Gastrocnemius medialis (tissue), 4 donors: ENCODE results near the gene CLEC1B. TPM values are rescaled to one million over a fixed set of nuclear protein-coding genes. Genes with fewer than 3 reads are reported as not detected.

Experiments used
- ATAC-seq, 2 donors: fragments of 150-250 bp; one replicate each; pipeline ENCODE4 v1.9.1; 2016
- DNase-seq, 2 donors: peaks; one replicate each; pipeline ENCODE4 v3.0.0-alpha.2; 2019
- H3K27ac ChIP-seq, 4 donors: fragments of 200-600 bp; sonication (generic); 1 replicate in 1 of 4; 2 replicates in 3 of 4; pipeline ENCODE4 v1.5.1; 2016 to 2018; ENCODE audit warnings: mild to moderate bottlenecking in 2 of 4, moderate library complexity in 1 of 4
- H3K27me3 ChIP-seq, 3 donors: fragments of 200-600 bp; sonication (generic) in 2 of 3; 1 replicate in 1 of 3; 2 replicates in 2 of 3; pipeline versions ENCODE4 v1.5.1 to v1.6.0; 2016 to 2019; ENCODE audit warnings: mild to moderate bottlenecking in 1 of 3, moderate library complexity in 1 of 3
- H3K36me3 ChIP-seq, 2 donors: fragments of 200-600 bp; sonication (generic) in 1 of 2; one replicate each; pipeline ENCODE4 v1.5.1; 2017 to 2018
- H3K4me1 ChIP-seq, 2 donors: fragments of 200-600 bp; sonication (generic) in 1 of 2; one replicate each; pipeline ENCODE4 v1.5.1; 2016 to 2017; ENCODE audit warnings: mild to moderate bottlenecking in 2 of 2
- H3K4me3 ChIP-seq, 4 donors: fragments of 200-600 bp; sonication (generic) in 3 of 4; 1 replicate in 1 of 4; 2 replicates in 3 of 4; pipeline ENCODE4 v1.5.1; 2016 to 2019; ENCODE audit warnings: mild to moderate bottlenecking in 2 of 4
- H3K9me3 ChIP-seq, 3 donors: fragments of 200-600 bp; sonication (generic) in 2 of 3; 1 replicate in 1 of 3; 2 replicates in 2 of 3; pipeline ENCODE4 v1.5.1; 2016 to 2019
- CTCF ChIP-seq, 5 experiments: fragments of 450-650 bp in 3 of 5; fragments of 200-600 bp in 2 of 5; sonication (generic) in 2 of 5; IDR thresholded peaks in 4 of 5; conservative IDR thresholded peaks in 1 of 5; 1 replicate in 4 of 5; 2 replicates in 1 of 5; pipeline ENCODE4 v1.5.1; 2016 to 2019; ENCODE audit warnings: antibody characterized with exemption in 5 of 5, mild to moderate bottlenecking in 3 of 5, moderate library complexity in 3 of 5
- POLR2A ChIP-seq, 2 donors: fragments of 450-650 bp; IDR thresholded peaks; one replicate each; pipeline ENCODE4 v1.6.1; 2017; ENCODE audit warnings: antibody characterized with exemption in 2 of 2, mild to moderate bottlenecking in 2 of 2, moderate library complexity in 2 of 2
- in situ Hi-C, 4 donors: fragments of 200-750 bp; cut with MboI; loops; one replicate each; pipeline versions ENCODE4 v1.15.0 to v1.8.0; 2017; ENCODE audit warnings: low sequenced_read_pairs in 4 of 4
- intact Hi-C: fragments of 100-400 bp; cut with DNase I; formaldehyde crosslinking; loops from one replicate; pipeline ENCODE4 v1.15.1; 2023; ENCODE audit warnings: low total_unique reads
- total RNA-seq, 4 donors: library from RNA; depleted of rRNA; stranded (reverse); fragments of >200 nt; gene quantifications; one replicate each; pipeline versions ENCODE4 v1.1.0 to v1.2.3, GENCODE V29; 2016

CLEC1B gene
- total RNA-seq, 4 donors from 2014 or later, result 0.53 TPM; not detected in 3

- no peaks in the 10 kb centered on the region for H3K27me3 ChIP-seq
- intact Hi-C loops (loop anchor here (5.0 kb wide), 1 partner anchor 111 kb away; no protein-coding TSS in a partner anchor), in situ Hi-C loops (loop anchor here in 3 of 4 donors (5.0 to 25.0 kb wide), 3 partner anchors 96 to 106 kb away; partner anchors contain the start of gene CLEC7A (in 2 of the 3))
- DNase-seq, result no peak
- ATAC-seq, result no peak
- no peak overlapping the region for H3K27ac ChIP-seq
- no peaks in the 10 kb centered on the region for H3K4me1 ChIP-seq
- H3K9me3 ChIP-seq, result no peaks in the 10 kb centered on the region
- H3K36me3 ChIP-seq, result no peaks in the 10 kb centered on the region
- no peak overlapping the region for H3K4me3 ChIP-seq
- TF ChIP-seq CTCF (IDR thresholded peaks at IDR 0.05 in 4 of 5, conservative IDR thresholded peaks at IDR 0.05 in 1 of 5) (no peak), POLR2A (IDR thresholded peaks at IDR 0.05) (no peak)
Measured at GRCh38 chr12:10031771-10032175, 32.9 kb upstream of the CLEC1B start.

DNA sequence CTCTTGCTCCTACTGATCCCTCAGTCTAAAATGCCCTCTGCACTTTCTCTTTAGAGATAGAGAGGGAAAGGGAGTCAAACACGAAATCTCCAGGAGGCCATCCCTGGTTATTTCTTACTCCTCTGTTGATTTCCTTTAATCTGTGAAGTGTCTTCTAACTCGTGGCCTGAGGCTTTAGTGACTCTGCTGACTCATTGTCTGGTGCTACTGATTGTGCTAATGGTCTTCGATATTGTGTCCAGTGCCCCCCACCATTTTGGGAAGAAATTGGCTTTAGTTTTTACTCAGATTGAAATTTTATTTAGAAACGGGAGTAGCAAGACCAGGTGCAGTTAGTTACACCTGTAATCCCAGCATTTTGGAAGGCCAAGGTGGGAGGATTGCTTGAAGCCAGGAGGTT, 32.4 kb upstream of the CLEC1B start:
- TF ChIP-seq POLR2A (IDR thresholded peaks at IDR 0.05) (no peak), CTCF (IDR thresholded peaks at IDR 0.05 in 4 of 5, conservative IDR thresholded peaks at IDR 0.05 in 1 of 5) (no peak)
- in situ Hi-C loops (loop anchor here in 3 of 4 donors (5.0 to 25.0 kb wide), 3 partner anchors 96 to 106 kb away; partner anchors contain the start of gene CLEC7A (in 2 of the 3)), intact Hi-C loops (loop anchor here (5.0 kb wide), 1 partner anchor 111 kb away; no protein-coding TSS in a partner anchor)
- Histone ChIP-seq H3K36me3 (no peaks in the 10 kb centered on the region), H3K9me3 (no peaks in the 10 kb centered on the region), H3K27ac (no peak overlapping the region), H3K4me1 (no peaks in the 10 kb centered on the region), H3K4me3 (no peak overlapping the region), H3K27me3 (no peaks in the 10 kb centered on the region)
- no peak for ATAC-seq
- DNase-seq, result no peak

DNA sequence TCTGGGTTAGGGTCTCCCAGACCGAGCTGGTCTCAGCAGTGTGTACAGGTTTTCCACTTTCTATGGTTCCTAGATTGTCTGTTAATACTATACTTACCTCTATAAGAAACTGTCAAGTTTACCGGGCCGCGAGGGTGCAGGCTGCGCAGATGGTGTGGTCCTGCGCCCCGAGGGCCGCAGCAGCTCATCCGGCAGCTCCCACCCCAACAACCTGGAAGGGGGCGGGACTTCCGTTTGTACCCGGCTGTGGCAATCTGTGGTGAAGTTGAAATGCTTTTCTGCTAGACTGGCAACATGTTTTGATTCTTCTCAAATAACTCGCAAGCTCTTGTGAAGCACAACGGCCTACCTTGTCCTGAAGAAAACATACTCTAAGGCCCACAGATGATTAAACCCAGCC, 31.5 kb upstream of the CLEC1B start, which contains the start of gene CLEC9A:
Gene CLEC9A, plus strand, starts transcription at position 237 of the 400 bp plus-strand sequence. CDS start 22,006 bp downstream, outside the sequence.
- Histone ChIP-seq H3K36me3 (no peaks in the 10 kb centered on the region), H3K4me1 (no peaks in the 10 kb centered on the region), H3K9me3 (no peaks in the 10 kb centered on the region), H3K4me3 (no peak within 1 kb of the TSS), H3K27ac (no peak within 1 kb of the TSS), H3K27me3 (no peaks in the 10 kb centered on the region)
- in situ Hi-C loops (loop anchor here in 3 of 4 donors (5.0 to 25.0 kb wide), 3 partner anchors 97 to 107 kb away; partner anchors contain the start of gene CLEC7A (in 2 of the 3)), intact Hi-C loops (loop anchor here (5.0 kb wide), 1 partner anchor 112 kb away; no protein-coding TSS in a partner anchor)
- TF ChIP-seq CTCF (IDR thresholded peaks at IDR 0.05 in 4 of 5, conservative IDR thresholded peaks at IDR 0.05 in 1 of 5) (no peak), POLR2A (IDR thresholded peaks at IDR 0.05) (no peak)
- DNase-seq (no peak), ATAC-seq (no peak)

GRCh38 chr12:10027721-10028120, 28.8 kb upstream of the CLEC1B start:
- DNase-seq (no peak), ATAC-seq (no peak)
- Histone ChIP-seq H3K36me3 (no peaks in the 10 kb centered on the region), H3K4me3 (no peak overlapping the region), H3K27ac (no peak overlapping the region), H3K9me3 (no peaks in the 10 kb centered on the region), H3K27me3 (no peaks in the 10 kb centered on the region), H3K4me1 (no peaks in the 10 kb centered on the region)
- in situ Hi-C loops (loop anchor here in 1 of 4 donors (25.0 kb wide), 1 partner anchor 110 kb away; the partner anchor contains the start of gene CLEC7A), intact Hi-C loops (no loop called here)
- no peak for TF ChIP-seq CTCF (IDR thresholded peaks at IDR 0.05 in 4 of 5, conservative IDR thresholded peaks at IDR 0.05 in 1 of 5)
- TF ChIP-seq POLR2A (IDR thresholded peaks at IDR 0.05), result no peak
